ENCODE measurements around the gene DHRS2. TPM values are rescaled to one million over a fixed set of nuclear protein-coding genes. Genes with fewer than 3 reads are reported as not detected.

DHRS2 gene
- total and polyA plus RNA-seq, 2 of the 13 experiments (the other 11 are each of a cell fraction or from before 2014, with no cell fraction given) = 1,621 to 3,021 TPM

- TF ChIP-seq NFAT5 (CRISPR knock-in tag; IDR thresholded peaks at IDR 0.05) = 0 out of 2 replicates have a peak, but pooled peaks have one; percentile 37
- peak; percentile 75; the same call in 1 of the 2 replicates for TF ChIP-seq ARNT2 (CRISPR knock-in tag; IDR thresholded peaks at IDR 0.05; ENCODE audit: low read depth)
- no peak for TF ChIP-seq SOX6 (IDR thresholded peaks at IDR 0.05)
- peak; percentile 86 for TF ChIP-seq SOX6 (CRISPR knock-in tag; IDR thresholded peaks at IDR 0.05)
- 0 out of 2 replicates have a peak, but pooled peaks have one; percentile 52 for TF ChIP-seq IRF9 (CRISPR knock-in tag; IDR thresholded peaks at IDR 0.05; ENCODE audit: borderline replicate concordance)
- peak; percentile 66 for TF ChIP-seq ZNF777 (CRISPR knock-in tag; IDR thresholded peaks at IDR 0.05)
- peak; percentile 87; the same call in 1 of the 2 replicates for TF ChIP-seq ZNF761 (CRISPR knock-in tag; conservative IDR thresholded peaks at IDR 0.05)
- TF ChIP-seq ZNF101 (CRISPR knock-in tag; IDR thresholded peaks at IDR 0.05; ENCODE audit: borderline replicate concordance, low read depth) = no peak; the same call in 1 of the 2 replicates
- peak; percentile 70; the same call in 1 of the 2 replicates for TF ChIP-seq ZNF746 (CRISPR knock-in tag; IDR thresholded peaks at IDR 0.05)
- TF ChIP-seq ZBTB39 (CRISPR knock-in tag; IDR thresholded peaks at IDR 0.05) = peak; percentile 84; the same call in 1 of the 2 replicates
- no peak; the same call in 1 of the 2 replicates for TF ChIP-seq ARID3A (IDR thresholded peaks at IDR 0.05; ENCODE audit: low read depth, low read length)
- peak; percentile 39; the same call in 1 of the 2 replicates for TF ChIP-seq THAP11 (CRISPR knock-in tag; IDR thresholded peaks at IDR 0.05)
- no peak for TF ChIP-seq KDM5A (IDR thresholded peaks at IDR 0.05; ENCODE audit: borderline replicate concordance, low read length)
- 0 out of 2 replicates have a peak, but pooled peaks have one; percentile 43 for TF ChIP-seq HHEX (CRISPR knock-in tag; IDR thresholded peaks at IDR 0.05)
- no peak for TF ChIP-seq NRL (CRISPR knock-in tag; IDR thresholded peaks at IDR 0.05; ENCODE audit: borderline replicate concordance)
- no peak for TF ChIP-seq GRHL1 (CRISPR knock-in tag; conservative IDR thresholded peaks at IDR 0.05)
Observed at GRCh38 chr14:23610090-23610814, 25.9 kb upstream of the DHRS2 start (continued).

Measured in HepG2 (cell line).